GM23338 (cell line): Measurements from ENCODE around the gene TMEM74B. TPM values are rescaled to one million over a fixed set of nuclear protein-coding genes. Genes with fewer than 3 reads are reported as not detected.

Experiments
- ATAC-seq: fragments of 200-7000 bp; cut with Tn5 transposase; 3 replicates; pipeline ENCODE4 v1.9.1; 2020
- DNase-seq: peaks from one replicate; pipeline ENCODE4 v3.0.0-alpha.2; 2015; ENCODE audit warnings: low spot score
- H2AFZ ChIP-seq: fragments of 200-600 bp; sonication (generic); 2 replicates; pipeline ENCODE4 v1.8.0; 2016; ENCODE audit warnings: antibody characterized with exemption, mild to moderate bottlenecking, moderate library complexity
- H3F3A ChIP-seq: fragments of 200-600 bp; sonication (generic); replicated peaks from 2 replicates; pipeline ENCODE4 v1.8.0; 2017; ENCODE audit warnings: antibody characterized with exemption, mixed run types, low read depth
- H3K27ac ChIP-seq: fragments of 200-600 bp; sonication (generic); 2 replicates; pipeline ENCODE4 v1.6.1; 2016; ENCODE audit warnings: low read depth
- H3K27me3 ChIP-seq: fragments of 200-600 bp; sonication (generic); 2 replicates; pipeline ENCODE4 v1.8.0; 2016; ENCODE audit warnings: mild to moderate bottlenecking, mixed run types, moderate library complexity; ENCODE audit not compliant: insufficient read depth
- H3K36me3 ChIP-seq: fragments of 200-600 bp; sonication (generic); 2 replicates; pipeline ENCODE4 v1.8.0; 2016; ENCODE audit warnings: mild to moderate bottlenecking; ENCODE audit not compliant: insufficient read depth
- H3K4me1 ChIP-seq: fragments of 200-600 bp; sonication (generic); 2 replicates; pipeline ENCODE4 v1.8.0; 2016; ENCODE audit warnings: mild to moderate bottlenecking, moderate library complexity; ENCODE audit not compliant: insufficient read depth
- H3K4me2 ChIP-seq: fragments of 200-600 bp; sonication (generic); 2 replicates; pipeline ENCODE4 v1.7.1; 2017; ENCODE audit warnings: mixed run types
- H3K4me3 ChIP-seq: fragments of 200-600 bp; sonication (generic); 2 replicates; pipeline ENCODE4 v1.6.1; 2016; ENCODE audit warnings: mixed run types
- H3K79me2 ChIP-seq: fragments of 200-600 bp; sonication (generic); replicated peaks from 2 replicates; pipeline ENCODE4 v1.8.0; 2017; ENCODE audit warnings: mild to moderate bottlenecking; ENCODE audit not compliant: insufficient read depth
- H3K9me2 ChIP-seq: fragments of 200-600 bp; sonication (generic); 2 replicates; pipeline ENCODE4 v1.8.0; 2017; ENCODE audit not compliant: insufficient read depth
- H4K20me1 ChIP-seq: fragments of 200-600 bp; sonication (generic); replicated peaks from 2 replicates; pipeline ENCODE4 v1.8.0; 2017; ENCODE audit warnings: mild to moderate bottlenecking; ENCODE audit not compliant: insufficient read depth
- H3K27ac Mint-ChIP-seq: 2 replicates; pipeline ENCODE4 v1.8.0; 2020; ENCODE audit warnings: inconsistent platforms, mild to moderate bottlenecking, moderate library complexity, mixed read lengths
- H3K27me3 Mint-ChIP-seq: 3 replicates; pipeline ENCODE4 v1.8.0; 2022; ENCODE audit warnings: low read depth, mild to moderate bottlenecking, moderate library complexity, mixed read lengths, inconsistent platforms; ENCODE audit not compliant: insufficient read depth, poor library complexity
- H3K36me3 Mint-ChIP-seq: 3 replicates; pipeline ENCODE4 v1.8.0; 2021; ENCODE audit warnings: low read depth, mild to moderate bottlenecking, inconsistent platforms, moderate library complexity, mixed read lengths
- H3K4me1 Mint-ChIP-seq: 3 replicates; pipeline ENCODE4 v1.8.0; 2020; ENCODE audit warnings: mild to moderate bottlenecking, inconsistent platforms, mixed read lengths
- H3K4me3 Mint-ChIP-seq: 3 replicates; pipeline ENCODE4 v1.8.0; 2021; ENCODE audit warnings: moderate library complexity, mild to moderate bottlenecking, inconsistent platforms, mixed read lengths
- H3K9me3 Mint-ChIP-seq: 3 replicates; pipeline ENCODE4 v1.8.0; 2020; ENCODE audit warnings: moderate library complexity, mild to moderate bottlenecking, inconsistent platforms, mixed read lengths
- CREB1 ChIP-seq: fragments of 250-450 bp; sonication (Bioruptor Pico); IDR thresholded peaks from 2 replicates; pipeline ENCODE4 v1.5.0; 2020; ENCODE audit warnings: low read depth, mild to moderate bottlenecking, moderate library complexity
- EZH2 ChIP-seq: fragments of 200-600 bp; sonication (generic); IDR thresholded peaks from one replicate; pipeline ENCODE4 v1.8.0; 2017; ENCODE audit warnings: antibody characterized with exemption, mild to moderate bottlenecking, low read depth; ENCODE audit not compliant: unreplicated experiment
- EZH2phosphoT487 ChIP-seq: fragments of 200-600 bp; sonication (generic); IDR thresholded peaks from one replicate; pipeline ENCODE4 v1.8.1; 2018; ENCODE audit warnings: antibody characterized with exemption; ENCODE audit not compliant: unreplicated experiment
- NANOG ChIP-seq: IDR thresholded peaks from 2 replicates; pipeline ENCODE4 v1.6.1; 2016; ENCODE audit warnings: antibody characterized with exemption, borderline replicate concordance
- POLR2AphosphoS5 ChIP-seq: IDR thresholded peaks from 2 replicates; pipeline ENCODE4 v1.6.1; 2016; ENCODE audit warnings: antibody characterized with exemption, low read depth
- REST ChIP-seq: IDR thresholded peaks from one replicate; pipeline ENCODE4 v1.6.1; 2018; ENCODE audit warnings: antibody characterized with exemption; ENCODE audit not compliant: unreplicated experiment
- ZNF114 ChIP-seq: fragments of 250-450 bp; sonication (Bioruptor Pico); IDR thresholded peaks from 2 replicates; pipeline ENCODE4 v1.5.0; 2020; ENCODE audit warnings: mild to moderate bottlenecking, moderate library complexity
- ZNF331 ChIP-seq: fragments of 250-450 bp; sonication (Bioruptor Pico); IDR thresholded peaks from 2 replicates; pipeline ENCODE4 v1.5.0; 2020; ENCODE audit warnings: low read depth, mild to moderate bottlenecking, moderate library complexity
- ZNF462 ChIP-seq: fragments of 250-450 bp; sonication (Bioruptor Pico); IDR thresholded peaks from 2 replicates; pipeline ENCODE4 v1.5.0; 2020; ENCODE audit warnings: mild to moderate bottlenecking, moderate library complexity
- polyA plus RNA-seq: library from polyadenylated mRNA; unstranded; fragments of >200 nt; fragmentation: Nextera tagmentation; extraction: Ambion mirVana; gene quantifications from 2 replicates; pipeline ENCODE4 v1.2.1, GENCODE V29; 2016
- total RNA-seq: library from RNA; depleted of rRNA; stranded (reverse); fragments of >200 nt; shearing (Covaris generic); gene quantifications from 2 replicates; pipeline ENCODE4 v1.2.3, GENCODE V29; 2014
- TF ChIP-seq, protein P1 (sequence below), 2 experiments: fragments of 200-600 bp in 1 of 2; sonication (generic) in 1 of 2; conservative IDR thresholded peaks; 2 replicates each; pipeline versions ENCODE4 v1.5.1 to v1.6.1; 2016 to 2017; ENCODE audit warnings: antibody characterized with exemption in 2 of 2, low read depth in 2 of 2, mild to moderate bottlenecking in 2 of 2, moderate library complexity in 1 of 2

The TMEM74B gene
- total and polyA plus RNA-seq, 2 experiments from 2014 or later = 1.0 to 4.8 TPM

DNA sequence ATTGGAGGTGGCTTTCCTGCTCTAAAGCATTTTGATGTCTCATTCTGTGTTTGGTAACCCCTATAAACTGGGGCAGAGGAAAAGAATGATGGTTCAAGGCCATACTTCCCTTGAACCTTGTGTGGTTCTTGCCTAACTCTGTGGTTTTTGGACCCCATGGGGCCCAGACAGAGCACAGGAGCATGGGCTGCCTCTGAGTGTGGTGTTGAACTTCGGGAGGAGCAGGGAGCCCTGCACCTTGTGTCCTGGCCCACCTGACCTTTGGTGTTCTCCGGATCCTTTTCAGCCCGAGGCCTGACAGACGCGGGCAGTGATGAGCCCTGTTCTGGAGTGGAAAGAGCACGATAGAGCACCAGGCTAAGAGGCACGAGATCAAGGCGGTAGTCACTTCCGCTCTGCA, 18.8 kb downstream of the TMEM74B start (continued):
- TF ChIP-seq ZNF462 (CRISPR knock-in tag) = no peak
- no peak for TF ChIP-seq EZH2phosphoT487
- TF ChIP-seq CREB1 (CRISPR knock-in tag) = no peak
- TF ChIP-seq ZNF114 = no peak
- TF ChIP-seq NANOG = no peak

GRCh38 chr20:1165521-1165920, 19.3 kb downstream of the TMEM74B start:
- Mint-ChIP-seq H3K36me3 (peaks cover 60% of the 10 kb centered on the region), H3K27me3 (no peaks in the 10 kb centered on the region), H3K27ac (no peak overlapping the region), H3K9me3 (no peaks in the 10 kb centered on the region), H3K4me1 (no peaks in the 10 kb centered on the region), H3K4me3 (no peak overlapping the region)
- no peak overlapping the region for H2AFZ ChIP-seq
- peaks cover 3% of the 10 kb centered on the region for H4K20me1 ChIP-seq
- no peak overlapping the region for H3K27ac ChIP-seq
- DNase-seq (no peak), ATAC-seq (no peak)
- no peaks in the 10 kb centered on the region for H3F3A ChIP-seq
- peaks cover 19% of the 10 kb centered on the region for H3K36me3 ChIP-seq
- no peak overlapping the region for H3K4me2 ChIP-seq
- H3K9me2 ChIP-seq = no peaks in the 10 kb centered on the region
- no peaks in the 10 kb centered on the region for H3K27me3 ChIP-seq
- H3K79me2 ChIP-seq = no peaks in the 10 kb centered on the region
- no peak overlapping the region for H3K4me3 ChIP-seq
- no peaks in the 10 kb centered on the region for H3K4me1 ChIP-seq
- TF ChIP-seq CREB1 (CRISPR knock-in tag) (no peak), POLR2AphosphoS5 (no peak), NANOG (no peak), REST (no peak), ZNF331 (no peak), EZH2 (no peak), ZNF114 (no peak)
- TF ChIP-seq, protein P1, sequence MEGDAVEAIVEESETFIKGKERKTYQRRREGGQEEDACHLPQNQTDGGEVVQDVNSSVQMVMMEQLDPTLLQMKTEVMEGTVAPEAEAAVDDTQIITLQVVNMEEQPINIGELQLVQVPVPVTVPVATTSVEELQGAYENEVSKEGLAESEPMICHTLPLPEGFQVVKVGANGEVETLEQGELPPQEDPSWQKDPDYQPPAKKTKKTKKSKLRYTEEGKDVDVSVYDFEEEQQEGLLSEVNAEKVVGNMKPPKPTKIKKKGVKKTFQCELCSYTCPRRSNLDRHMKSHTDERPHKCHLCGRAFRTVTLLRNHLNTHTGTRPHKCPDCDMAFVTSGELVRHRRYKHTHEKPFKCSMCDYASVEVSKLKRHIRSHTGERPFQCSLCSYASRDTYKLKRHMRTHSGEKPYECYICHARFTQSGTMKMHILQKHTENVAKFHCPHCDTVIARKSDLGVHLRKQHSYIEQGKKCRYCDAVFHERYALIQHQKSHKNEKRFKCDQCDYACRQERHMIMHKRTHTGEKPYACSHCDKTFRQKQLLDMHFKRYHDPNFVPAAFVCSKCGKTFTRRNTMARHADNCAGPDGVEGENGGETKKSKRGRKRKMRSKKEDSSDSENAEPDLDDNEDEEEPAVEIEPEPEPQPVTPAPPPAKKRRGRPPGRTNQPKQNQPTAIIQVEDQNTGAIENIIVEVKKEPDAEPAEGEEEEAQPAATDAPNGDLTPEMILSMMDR (conservative IDR thresholded peaks at IDR 0.05; ENCODE audit: low read depth in 2 of 2) = no peak
